DMS153 (cell line): ENCODE results near the gene CNOT10.
"Not testable (repeated sequence)": the region's sequence is repeated elsewhere in the genome, so short reads cannot be mapped to it uniquely, and the experiment has no call there.

Source experiments
- DNase-seq: peaks from one replicate; lab custom pipeline; 2025; lab: John Stamatoyannopoulos, UW

The CNOT10 gene

DNA sequence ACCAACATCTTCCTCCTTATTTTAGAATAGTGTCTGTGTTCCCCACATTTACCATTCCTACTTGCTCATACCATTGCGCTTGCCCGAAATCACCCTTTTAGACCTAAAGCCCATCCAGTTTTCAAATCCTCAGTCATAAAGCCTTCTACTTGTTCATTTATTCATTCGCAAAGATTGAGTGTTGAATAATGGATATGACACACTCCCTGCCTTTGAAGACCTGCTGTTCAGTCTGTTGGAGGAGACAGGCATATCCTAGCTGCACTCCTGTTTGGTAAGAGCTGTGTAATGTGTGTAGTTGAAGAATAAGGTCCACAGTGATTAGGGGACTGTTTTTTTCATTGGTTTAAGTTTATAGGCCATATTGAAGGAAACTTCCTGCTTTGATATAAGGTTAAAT is 1.7 kb downstream of the CNOT10 start:
- no peak for DNase-seq

DNA sequence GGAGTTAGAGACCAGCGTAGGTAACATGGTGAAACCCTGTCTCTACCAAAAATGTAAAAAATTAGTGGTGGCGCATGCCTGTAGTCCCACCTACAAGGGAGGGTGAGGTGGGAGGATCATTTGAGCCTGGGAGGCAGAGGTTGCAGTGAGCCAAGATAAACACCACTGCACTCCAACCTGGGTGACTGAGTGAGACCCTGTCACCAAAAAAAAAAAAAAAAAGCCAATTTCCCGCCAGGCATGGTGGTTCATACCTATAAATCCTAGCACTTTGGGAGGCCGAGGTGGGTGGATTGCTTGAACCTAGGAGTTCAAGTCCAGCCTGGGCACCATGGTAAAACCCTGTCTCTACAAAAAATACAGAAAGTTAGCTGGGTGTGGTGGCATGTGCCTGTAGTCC is 6.9 kb downstream of the CNOT10 start:
- no peak for DNase-seq

DNA sequence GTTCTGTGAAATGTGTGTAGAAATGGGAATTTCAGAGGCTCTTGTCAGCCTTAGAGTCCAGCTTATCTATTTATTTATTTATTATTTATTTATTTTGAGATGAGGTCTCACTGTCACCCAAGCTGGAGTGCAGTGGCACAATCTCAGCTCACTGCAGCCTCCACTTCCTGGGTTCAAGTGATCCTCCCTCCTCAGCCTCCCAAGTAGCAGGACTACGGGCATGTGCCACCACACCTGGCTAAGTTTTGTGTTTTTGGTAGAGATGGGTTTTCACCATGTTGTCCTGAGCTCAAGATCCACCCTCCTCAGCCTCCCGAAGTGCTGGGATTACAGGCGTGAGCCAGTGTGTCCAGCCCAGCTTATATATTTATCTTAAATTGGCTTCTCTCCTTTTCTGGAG is 11.5 kb downstream of the CNOT10 start:
- no peak for DNase-seq

DNA sequence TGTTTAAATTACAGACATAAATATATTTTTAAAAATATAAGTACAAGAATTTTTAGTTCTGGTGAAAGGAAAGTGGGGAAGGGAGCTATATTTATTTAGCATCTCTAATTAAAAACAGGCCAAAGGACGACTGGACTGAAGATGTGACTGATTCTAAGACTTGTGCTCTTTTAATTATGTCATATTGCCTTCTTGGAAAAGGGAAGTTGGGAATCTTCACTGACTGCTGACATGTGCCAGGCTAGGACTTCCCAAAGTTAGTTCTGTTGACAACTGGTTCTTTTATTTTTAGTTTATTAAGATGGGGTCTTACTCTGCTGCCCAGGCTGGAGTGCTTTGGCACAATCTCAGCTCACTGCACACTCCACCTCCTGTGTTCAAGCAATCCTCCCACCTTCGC is 13.5 kb downstream of the CNOT10 start:
- no peak for DNase-seq

DNA sequence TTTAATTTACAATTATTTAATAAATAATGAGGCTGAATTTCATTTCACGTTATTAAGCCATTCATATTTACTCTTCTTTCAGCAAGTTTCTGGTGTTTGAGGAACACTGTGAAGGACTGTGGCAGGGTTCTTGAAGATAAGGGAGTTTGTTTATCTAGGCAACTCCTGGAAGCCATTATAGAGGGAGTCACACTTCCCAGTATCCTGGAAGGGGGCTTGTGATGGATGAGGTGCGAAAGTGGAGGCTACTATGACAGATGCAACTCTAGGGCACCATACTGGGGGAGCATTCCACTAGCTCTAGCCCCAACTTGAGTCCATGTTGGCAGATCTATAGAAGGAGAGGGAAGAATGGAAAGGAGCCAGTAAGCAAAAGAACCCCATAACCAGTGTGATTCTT is 14.4 kb downstream of the CNOT10 start:
- no peak for DNase-seq

DNA sequence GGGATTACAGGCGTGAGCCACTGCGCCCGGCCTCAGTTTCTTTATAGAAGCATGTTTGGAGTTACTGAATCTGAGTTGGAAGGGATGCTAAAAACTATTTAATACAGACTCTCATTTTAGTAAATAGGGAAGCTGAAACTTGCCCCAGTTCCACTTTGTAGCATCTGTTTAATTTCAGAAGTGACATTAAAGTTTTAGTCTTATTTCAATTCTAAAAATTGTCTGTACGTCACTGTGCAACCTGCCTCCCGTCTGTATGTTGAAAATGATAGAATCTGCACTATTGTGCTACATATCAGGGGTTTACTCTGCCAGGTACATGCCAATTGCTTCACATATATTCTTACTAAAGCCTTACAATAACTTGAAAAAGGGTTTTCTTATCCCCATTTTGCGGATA is 15.3 kb downstream of the CNOT10 start:
- DNase-seq = no peak

DNA sequence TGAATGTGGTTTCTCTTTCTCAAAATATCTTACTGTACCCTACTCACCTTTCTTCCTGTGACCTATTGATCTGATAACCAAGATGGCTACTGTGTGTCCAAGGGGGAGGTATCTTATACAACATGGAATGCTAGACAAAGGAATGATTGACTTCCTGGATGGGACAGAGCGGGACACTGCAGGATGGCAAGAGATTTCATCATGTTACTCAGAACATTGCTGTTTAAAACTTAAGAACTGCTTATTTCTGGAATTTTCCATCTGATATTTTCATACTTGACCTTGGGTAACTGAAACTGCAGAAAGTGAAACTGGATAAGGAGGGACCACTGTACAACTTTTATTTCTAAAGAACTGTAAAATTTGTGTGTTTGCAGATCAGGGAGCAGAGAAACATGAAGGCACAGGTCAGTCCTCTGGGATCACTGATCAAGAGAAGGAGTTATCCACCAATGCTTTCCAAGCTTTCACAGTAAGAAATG is 18.5 kb downstream of the CNOT10 start:
- no peak for DNase-seq

DNA sequence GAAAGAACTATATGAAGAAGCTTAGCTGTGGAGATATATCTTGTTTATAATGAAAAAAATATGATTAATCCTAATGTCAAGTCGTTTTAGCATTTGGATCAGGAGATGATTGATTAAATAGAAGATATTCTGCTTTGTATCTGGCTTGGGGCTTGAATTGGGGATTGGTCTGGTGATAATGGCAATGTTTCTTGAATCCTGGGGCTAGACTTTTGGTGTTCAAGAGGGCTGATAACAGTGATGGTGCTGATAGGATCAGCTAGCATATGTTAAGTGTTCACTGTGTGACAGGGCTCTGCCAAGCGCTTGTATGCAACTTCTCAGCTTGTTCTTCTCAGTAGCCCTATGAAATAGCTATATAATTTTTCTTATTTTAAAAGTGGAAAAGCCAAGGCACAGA is 20.2 kb downstream of the CNOT10 start:
- no peak for DNase-seq

DNA sequence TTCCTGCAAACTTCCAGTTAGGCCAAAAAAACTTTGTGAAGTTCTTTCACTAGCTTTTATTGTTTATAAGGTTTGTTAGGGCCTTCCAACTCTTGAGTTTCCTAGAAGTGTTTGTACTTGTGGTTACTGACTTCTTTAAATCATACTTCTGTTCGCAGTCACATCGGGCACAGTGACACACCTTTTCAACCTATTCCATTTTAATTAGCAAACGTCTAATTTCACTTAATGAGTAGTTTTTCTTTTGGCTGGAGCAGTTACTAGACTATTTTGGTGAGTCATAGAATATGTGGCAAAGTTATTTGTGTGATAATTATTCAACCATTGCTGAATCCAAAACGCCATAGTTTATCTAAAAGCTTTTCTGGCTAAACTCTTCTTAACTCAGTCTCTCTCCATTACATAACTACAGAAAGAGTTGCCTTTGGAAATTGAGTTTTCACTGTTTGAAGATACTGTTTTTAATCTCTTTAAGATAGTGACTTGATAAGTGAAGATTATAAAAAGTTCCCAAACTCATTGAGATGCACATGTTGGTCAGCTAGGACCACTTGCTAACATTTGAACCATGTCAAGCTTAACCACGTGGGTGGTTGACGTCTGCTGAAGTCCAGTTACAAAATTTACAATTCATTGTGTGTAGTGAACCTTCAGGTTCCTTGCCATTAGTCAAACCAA is 21.5 kb downstream of the CNOT10 start:
- no peak for DNase-seq

DNA sequence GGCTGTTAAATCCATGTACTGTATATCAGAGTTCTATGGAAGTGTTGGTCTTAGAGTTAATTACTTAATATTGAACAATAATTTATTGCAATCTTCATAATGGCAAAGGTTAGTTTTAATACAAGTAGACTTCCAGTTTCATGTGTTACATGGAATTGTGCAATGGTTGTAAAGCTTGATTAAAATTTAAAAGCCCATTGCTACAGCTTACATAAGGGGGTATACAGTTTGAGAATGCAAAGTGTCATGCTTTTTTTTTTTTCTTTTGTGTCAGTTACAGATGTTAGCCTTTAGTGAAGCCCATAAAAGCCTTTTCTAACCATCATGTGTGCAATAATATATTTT is 22.0 kb downstream of the CNOT10 start:
- DNase-seq = no peak

DNA sequence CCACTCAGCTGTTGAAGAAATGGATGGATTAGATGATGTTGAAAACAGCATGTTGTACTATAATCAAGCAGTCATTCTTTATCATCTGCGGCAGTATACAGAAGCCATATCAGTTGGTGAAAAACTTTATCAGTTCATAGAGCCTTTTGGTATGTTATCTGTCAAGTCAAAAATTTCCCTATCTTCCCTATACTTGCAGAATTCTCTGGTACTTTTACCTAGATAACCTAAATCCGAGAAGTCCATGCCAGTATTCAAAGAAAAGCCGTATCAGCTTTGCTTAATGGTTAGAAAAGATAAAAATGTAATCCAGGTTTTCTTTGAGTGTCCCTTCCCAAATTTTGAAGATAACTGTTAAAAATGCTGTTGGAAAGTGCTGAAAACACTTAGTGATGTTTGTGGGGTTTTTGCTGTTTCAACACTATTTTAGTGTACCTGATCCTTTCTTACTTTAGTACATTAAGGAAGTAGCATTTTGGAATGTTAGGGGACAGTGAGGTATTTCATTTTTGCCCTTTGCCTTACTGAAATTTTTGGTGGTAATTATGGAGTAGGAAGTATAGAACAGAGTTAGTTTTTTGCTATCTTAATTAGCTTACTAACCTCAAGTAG is 23.8 kb downstream of the CNOT10 start:
- DNase-seq = no peak

DNA sequence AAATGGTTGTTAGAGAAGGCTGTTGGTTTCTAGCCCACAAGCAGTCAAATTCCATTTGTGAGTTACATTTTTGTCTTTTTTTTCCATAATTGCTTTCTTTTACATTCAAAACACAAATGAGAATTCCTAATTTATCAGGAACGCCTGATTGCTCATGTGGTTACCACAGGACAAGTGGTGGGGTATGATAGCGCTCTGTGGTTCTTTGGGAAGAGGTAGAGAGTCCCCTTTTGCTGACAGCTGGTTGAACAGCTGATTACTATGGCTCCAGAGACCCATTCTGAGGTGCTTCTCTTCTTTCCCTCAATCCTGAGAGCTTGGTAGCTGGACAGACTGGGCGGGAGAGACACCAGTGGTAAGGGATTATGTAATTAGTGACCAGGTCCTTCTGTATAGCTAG is 24.4 kb downstream of the CNOT10 start:
- no peak for DNase-seq

DNA sequence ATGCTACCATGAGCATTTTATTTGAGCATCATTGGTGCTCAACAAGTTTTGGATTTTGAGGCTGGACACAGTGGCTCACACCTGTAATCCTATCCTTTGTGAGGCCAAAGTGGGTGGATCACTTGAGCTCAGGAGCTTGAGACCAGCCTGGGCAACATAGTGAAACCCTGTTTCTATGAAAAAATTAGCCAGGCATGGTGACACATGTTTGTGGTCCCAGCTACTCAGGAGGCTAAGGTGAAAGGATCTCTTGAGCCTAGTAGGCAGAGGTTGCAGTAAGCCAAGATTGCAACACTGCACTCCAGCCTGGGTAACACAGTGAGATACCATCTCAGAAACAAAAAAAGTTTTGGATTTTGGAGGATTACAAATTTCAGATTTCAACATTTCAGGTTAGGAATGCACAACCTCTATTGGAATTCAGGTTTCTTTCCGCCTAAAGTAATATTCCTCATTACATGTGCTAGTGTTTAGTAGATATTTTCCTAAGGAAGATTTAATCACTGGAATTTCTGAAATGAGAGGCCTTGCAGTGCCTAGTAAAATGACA is 27.6 kb downstream of the CNOT10 start:
- no peak for DNase-seq

DNA sequence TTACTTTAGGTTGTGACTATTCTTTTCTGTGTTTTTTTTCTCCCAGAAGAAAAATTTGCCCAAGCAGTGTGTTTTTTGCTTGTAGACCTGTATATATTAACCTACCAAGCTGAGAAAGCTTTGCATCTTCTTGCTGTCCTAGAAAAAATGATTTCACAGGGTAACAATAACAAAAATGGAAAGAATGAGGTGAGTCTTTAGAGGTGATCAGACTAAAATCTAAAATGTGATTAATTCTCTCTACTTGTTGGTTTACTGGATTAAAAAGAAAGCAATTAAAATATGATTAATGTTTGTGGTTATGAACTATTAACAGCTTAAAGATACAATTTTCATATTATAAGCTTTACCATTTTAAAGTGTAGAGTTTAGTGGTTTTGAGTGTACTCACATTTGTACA is 28.2 kb downstream of the CNOT10 start:
- DNase-seq = no peak

DNA sequence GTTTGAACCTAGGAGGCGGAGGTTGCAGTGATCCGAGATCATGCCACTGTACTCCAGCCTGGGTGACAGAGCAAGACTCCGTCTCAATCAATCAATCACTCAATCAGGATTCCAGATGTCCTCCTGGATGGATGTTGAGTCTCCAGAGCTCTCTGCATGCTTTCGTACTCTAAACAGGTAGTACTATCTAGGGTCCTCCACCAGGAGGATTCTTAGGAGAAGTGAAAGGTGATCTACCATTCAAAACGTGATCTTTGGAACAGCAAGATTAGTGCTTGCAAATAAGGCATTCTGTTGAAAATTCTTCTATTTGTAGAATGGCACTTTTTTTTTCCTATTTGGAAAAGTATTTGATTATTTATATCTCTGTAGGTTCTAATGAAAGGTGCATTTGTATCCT is 34.3 kb downstream of the CNOT10 start:
- no peak for DNase-seq

DNA sequence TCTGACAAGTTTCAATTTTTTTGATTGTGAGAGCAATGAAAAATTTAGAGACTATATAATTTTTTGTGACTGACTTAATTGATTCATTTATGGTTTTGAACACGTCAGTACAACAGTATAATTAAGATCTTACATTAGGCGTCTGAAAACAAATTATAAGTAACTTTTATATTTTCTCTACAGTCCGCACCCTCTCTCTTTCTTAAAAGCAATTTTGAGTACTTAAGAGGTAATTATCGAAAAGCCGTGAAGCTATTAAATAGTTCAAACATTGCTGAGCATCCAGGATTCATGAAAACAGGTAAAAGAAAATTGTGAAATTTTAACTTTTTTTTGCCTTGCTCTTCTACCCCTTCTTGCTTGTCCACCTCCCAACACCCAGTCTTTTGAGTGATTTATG is 34.9 kb downstream of the CNOT10 start:
- DNase-seq = no peak

DNA sequence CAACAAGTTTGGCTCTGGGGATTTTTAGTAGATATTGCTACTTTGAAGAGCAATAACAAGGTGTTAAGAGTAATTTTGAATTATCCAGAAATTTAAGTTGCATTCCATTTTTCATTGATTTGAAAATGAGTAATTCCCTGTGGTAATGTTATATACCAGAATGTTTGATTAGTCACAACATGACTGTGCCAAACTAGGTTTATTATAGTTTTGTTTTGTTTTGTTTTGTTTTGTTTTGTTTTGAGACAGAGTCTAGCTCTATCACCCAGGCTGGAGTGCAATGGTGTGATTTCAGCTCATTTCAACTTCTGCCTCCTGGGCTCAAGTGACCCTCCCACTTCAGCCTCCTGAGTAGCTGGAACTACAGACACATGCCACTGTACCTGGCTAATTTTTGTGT is 40.7 kb downstream of the CNOT10 start:
- no peak for DNase-seq

DNA sequence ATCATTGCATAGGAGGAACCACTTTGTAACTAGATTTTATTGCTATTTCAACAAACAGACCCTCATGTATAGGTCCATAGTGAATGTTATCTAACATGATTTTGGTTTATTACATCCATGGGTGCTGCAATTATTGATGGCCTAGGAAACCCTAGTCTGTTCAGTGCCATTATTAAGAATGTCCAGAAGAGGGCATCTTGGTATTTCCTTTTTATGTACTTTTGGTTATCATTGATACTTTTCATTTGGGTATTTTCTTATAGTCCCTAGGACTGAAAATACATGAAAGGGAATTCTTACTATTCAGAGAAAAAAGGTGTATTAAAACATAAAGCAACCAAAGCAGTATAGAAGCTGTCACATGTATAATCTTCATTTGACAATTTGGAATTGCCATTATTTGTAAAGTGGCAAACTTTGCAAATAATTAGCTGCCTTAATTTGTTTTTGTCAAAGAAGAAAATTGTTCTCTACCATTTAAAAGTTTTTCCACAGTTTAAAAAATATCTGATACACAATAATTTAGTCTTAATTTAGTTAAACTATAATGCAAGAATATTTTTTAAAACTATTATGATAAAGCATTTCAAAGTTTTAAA is 48.7 kb downstream of the CNOT10 start:
- no peak for DNase-seq

DNA sequence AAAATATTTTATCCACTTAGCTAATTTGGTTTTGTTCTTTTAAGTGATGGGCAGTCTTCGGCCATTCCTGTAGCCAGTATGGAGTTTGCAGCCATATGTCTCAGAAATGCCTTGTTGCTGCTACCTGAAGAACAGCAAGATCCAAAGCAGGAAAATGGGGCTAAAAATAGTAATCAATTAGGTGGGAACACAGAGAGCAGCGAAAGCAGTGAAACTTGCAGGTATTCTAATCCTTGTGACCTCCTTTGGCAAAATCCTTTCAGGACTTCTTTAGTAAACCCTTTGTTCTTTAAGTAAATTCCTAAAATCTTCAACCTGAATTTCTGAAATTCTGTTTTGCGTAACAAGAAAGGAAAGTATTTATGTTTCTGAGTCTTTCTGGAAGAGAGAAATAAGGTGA is 49.8 kb downstream of the CNOT10 start:
- DNase-seq = no peak

DNA sequence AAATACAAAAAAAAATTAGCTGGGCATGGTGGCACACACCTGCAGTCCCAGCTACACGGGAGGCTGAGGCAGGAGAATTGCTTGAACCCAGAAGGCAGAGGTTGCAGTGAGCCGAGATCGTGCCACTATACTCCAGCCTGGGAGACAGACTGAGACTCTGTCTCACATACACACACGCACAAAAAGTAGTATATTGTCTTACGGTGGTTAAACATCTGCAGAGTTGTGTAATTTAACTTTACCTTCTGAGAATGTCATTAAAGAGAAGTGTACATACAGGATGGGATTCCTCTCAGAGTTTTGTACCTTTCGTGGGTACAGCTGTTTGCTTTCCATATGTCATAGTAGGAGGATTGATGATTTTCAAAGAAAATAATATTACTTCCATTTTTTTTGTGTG is 58.5 kb downstream of the CNOT10 start:
- DNase-seq = not testable (repeated sequence)

DNA sequence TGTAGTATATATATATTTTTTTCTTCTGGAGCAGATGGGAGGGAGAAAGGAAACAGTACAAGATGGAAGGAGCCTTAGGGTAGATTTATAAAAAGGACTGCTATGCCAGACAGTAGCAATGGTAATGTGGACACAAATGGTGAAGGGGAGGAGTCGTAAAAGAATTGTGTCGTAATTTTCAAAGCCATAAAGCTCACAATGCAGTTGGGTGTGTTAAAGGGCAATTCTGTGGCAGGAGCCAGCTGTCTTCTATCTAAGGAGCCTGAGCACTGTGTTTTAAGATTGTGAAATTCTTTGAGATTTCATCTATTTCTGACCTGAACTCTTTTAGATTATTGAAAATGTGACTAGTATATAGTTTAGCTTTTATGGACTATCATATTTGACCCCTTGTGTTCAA is 58.9 kb downstream of the CNOT10 start:
- DNase-seq = no peak

DNA sequence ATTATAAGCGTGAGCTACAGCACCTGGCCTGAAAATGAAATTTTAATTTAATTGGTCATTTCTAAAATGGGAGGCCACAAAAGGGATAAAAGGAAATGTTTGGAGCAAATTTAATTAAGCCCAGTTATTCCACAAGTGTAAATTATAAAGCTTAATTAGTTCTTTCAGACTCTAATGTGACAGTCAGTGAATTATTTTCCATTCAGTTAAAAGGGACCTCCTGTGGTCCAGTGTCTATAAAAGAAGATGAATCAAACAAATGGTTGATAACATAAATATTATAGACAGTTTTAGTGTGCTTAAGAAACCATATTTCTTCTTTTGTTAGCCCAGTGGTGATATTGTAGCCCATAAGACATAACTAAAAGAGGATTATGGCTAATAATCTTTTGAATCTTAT is 66.4 kb downstream of the CNOT10 start:
- DNase-seq = no peak

DNA sequence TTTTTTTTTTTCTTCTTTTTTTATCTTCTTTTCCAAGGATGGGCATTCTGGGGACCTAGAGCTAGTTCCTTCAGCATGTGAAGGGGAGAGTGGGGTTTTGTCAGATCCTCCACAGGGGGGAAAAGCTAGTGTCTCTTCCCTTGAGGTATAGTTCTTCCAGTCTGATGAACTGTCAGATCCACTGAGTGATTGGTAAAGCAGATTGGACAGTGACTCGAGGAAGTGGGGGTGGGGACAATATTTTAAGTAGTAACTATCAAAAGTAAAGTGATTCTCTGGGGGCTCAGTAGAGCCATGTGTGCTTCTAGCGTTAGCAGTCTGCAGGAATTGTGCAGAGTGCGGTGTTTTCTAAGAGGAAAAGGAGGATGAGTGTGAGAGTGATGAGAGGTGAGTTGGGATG is 70.8 kb downstream of the CNOT10 start:
- DNase-seq = no peak
